Stimulated activated CD8-positive, alpha-beta memory T cell treated with anti-CD3 and anti-CD28 coated beads, Interleukin-2, amount 100 ng/mL, for 48 hours (primary cell): Measurements from ENCODE around the gene PLEKHA5.
"Not testable (repeated sequence)": the region's sequence is repeated elsewhere in the genome, so short reads cannot be mapped to it uniquely, and the experiment has no call there.

Experiments
- DNase-seq, 2 donors: peaks; one replicate each; pipeline ENCODE4 v3.0.0-alpha.2; 2020; ENCODE audit warnings: low read depth in 2 of 2

PLEKHA5 gene

DNA sequence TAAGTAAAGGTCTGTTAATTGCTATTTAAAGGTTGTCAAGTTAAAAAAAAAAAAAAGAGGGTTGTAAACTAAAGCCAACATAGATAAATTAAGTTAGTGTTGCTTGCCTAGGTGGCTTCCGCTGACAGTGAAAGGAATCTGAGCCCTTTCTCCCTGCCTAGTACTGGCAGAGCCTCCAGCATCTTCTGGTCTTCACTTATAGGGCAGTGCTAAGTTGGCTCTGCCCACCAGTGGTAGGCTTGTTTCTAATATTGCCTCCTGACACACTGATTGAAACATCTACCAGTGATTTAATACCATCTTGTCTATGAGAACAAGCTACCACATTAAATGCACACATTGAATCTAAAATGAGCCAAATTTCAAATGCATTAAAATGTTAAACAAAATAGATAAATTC lies 39.7 kb downstream of the PLEKHA5 start:
- no peak for DNase-seq

DNA sequence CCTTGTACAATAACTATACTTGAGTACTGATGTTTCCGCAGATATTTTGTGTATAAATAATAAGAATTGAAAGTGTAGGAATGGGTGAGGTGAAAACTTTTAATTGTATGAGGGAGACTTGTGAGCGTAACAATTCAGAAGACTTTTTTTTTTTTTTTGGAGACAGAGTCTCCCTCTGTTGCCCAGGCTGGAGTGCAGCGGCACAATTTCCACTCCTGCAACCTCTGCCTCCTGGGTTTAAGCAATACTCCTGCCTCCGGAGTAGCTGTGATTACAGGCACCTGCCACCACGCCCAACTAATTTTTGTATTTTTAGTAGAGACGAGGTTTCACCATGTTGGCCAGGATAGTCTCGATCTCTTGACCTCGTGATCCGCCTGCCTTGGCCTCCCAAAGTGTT lies 40.8 kb downstream of the PLEKHA5 start:
- not testable (repeated sequence) for DNase-seq

DNA sequence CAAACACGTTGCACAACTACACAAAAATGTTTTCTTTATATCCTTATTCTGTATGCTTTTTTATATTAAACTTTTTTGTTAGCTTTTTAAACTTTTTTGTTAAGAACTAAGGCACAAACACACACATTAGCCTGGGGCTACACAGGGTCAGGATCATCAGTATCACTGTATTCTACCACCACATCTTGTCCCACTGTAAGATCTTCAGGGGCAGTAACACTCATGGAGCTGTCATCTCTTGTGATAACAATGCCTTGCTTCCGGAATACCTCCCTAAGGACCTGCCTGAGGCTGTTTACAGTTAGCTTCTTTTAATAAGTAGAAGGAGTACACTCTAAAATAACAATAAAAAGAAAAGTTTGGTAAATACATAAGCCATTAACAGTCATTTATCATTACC lies 42.2 kb downstream of the PLEKHA5 start:
- DNase-seq, result no peak

DNA sequence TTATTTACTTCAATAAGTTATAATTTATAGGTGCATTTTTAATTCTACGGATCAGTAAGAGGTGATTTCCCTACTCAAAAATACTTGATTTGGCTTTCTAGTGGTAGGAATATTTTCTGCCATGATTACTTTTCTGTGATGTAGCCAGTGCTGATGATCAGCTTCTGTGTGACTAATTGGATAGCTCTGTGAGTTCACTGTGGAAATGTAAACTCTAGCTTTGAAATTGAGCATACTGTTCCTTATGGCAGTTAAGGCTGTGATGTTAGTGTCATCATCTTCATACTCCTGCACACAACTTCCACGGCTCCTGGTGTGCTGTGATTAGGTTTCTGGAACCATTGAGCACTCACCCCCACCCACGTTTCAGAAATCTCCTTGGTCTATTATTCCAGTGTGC lies 48.2 kb downstream of the PLEKHA5 start:
- no peak for DNase-seq

DNA sequence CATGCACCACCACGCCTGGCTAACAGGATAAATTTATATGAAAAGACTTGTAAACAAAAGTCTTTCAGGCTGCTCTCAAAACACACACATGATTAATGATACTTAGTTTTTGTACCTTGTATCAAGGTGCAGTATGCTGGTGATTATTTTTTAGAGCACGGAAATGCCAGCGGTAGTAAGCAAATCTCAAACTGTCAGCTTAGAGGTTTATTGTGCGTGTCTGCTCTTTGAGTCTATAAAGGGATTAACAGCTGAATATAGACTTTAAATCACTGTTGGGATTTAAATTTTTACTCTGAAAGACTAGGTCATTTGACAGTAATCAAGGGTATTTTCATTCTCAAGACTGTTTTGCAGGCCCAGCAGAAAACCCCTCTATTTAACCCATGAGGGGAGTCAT lies 50.5 kb downstream of the PLEKHA5 start:
- DNase-seq, result no peak

DNA sequence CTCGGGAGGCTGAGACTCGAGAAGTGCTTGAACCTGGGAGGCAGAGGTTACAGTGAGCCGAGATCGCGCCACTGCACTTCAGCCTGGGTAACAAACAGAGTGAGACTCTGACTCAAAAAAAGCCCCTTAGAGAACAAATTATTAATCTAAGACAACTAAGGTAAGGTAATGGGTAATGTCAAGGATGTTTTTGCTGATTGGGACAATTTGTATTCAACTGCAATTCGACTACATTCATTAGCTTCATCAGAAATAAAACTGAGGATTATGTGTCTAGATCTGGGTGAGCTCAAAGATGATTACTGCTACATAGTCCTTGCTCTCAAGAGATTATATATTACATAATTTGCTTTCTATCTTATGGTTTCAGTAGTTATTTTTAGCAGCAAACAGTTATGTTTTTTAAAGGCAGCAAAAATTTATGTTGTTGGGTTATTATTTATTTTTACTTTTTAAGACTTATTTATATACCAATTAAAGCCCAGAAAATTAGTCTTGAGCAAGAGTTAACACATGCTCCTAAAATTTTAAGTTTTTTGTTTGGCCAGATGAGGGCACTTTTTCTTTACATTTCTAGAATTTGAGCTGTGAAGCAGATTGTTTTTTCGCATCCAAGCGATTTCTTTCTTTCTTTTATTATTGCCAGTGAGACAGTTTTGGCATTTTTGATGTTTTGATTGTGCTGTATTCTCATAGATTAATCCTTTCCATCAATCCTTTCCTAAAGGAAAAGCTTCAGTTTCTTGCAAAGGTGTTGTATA lies 52.3 kb downstream of the PLEKHA5 start:
- DNase-seq, result no peak

DNA sequence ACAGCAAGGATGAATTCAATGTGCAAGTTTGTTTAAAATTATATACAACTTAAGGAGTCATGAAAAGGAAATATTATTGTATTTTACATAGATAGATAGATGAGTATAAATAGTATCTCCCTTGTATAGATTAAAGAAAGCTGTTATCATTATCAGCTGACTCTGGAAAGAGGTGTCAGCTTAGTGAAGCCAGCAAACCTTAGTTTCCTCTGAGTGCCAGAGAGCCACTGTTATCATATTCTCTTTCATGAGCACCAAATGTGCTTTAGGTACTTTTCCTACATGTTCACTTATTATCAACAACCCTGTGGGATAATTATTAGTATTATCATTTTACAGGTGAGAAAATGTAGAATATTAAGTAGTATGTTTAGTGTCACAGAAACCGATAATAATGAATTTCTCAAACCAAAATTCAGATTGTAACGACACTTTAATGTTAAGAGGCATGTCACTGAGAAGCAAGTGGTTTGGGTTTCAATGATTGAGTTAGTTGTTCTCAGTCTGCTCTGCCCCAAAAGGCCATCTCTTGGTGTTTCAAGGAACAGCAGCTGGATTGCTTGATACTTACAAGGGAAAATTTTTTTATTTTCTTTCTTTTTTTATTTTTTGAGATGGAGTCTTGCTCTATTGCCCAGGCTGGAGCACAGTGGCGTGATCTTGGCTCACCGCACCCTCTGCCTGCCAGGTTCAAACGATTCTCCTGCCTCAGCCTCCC lies 53.7 kb downstream of the PLEKHA5 start:
- no peak for DNase-seq

DNA sequence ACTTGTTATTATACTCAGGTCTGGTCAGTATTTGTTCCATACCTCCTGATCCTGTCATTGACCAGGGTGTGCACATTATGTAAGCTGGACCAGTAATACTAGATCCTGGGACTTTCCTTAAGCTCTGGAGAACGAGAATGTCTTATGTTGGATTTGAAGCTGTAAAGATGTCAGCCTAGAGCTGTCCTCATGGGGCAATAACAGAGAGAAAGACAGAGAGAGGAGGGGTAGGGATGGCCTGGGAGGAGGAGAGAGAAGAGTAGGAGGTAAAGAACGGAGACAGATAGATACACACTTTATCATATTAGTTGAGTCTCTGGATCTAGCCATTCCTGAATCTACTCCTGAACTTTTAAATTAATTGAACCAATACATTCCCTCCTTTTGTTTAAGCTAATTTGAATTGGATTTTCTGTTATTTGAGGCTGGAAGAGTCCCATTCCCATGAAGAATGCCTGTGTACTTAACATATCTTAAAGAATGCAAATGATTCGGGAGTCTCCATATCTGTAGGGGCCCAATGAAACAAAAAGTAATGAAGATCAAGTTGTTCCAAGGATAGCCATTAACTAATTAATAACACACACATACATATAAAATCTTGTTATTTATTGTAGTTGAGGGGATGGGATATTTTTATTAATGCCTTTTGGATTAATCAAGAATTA lies 55.9 kb downstream of the PLEKHA5 start:
- DNase-seq, result no peak

DNA sequence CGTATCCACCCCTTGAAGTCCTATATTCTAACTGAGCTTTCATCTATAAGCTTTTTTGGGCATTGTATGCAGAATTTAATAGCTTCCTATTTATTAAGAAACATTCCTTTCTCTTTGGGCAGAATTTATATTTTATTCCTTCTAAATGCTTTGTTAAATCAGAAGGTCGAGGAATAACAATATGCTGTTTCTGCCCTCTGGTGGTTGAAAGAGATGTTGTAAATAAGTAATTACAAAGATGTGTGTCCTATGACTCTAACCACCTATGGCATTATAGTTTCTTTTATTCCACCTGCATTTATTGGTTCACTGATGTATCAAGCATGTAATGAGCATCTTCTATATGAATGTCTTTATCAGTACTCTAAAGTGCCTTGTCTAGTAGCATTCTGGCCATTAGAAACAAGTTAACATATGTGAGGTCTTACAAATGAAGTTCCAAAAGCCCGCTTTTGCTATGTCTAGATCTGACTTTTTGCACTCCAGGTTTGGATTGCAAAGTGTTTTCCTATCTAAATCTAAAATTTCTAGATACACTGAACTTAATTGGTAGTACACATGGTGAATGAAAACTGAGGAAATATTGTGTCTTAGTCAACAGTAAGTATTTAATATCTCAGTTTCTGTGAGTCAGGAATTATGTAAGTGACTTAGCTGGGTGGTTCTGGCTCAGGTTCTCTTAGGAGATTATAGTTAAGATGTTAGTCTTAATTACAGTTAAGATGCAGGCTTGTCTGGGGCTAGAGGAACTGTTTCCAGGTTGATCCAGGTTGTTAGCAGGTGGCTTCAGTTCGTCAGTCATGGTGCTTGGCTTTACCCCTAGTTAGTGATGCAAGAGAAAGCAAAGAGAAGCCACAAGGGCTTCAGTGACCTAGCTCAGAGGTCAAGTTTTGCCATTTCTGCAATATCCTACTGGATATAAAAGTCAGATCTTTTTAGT lies 57.5 kb downstream of the PLEKHA5 start:
- DNase-seq, result no peak

DNA sequence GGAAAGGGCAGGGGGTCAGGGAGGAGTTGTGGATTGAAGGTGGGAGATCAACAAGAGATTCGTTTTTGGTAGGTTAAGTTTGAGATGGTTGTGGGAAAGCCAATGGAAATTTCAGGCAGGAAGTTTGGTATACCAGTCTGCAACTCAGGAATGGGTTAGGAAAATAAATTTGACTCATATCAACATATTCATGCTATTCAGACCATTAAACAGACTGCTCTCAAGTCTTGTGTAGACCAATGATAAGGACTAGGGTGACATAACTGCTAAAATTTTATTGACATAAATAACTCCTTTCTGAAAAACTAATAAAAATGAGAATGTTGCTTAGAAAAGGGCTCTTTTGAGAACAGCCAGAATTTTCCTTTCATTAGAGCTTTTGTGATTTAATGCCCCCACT lies 60.0 kb downstream of the PLEKHA5 start:
- DNase-seq, result no peak

DNA sequence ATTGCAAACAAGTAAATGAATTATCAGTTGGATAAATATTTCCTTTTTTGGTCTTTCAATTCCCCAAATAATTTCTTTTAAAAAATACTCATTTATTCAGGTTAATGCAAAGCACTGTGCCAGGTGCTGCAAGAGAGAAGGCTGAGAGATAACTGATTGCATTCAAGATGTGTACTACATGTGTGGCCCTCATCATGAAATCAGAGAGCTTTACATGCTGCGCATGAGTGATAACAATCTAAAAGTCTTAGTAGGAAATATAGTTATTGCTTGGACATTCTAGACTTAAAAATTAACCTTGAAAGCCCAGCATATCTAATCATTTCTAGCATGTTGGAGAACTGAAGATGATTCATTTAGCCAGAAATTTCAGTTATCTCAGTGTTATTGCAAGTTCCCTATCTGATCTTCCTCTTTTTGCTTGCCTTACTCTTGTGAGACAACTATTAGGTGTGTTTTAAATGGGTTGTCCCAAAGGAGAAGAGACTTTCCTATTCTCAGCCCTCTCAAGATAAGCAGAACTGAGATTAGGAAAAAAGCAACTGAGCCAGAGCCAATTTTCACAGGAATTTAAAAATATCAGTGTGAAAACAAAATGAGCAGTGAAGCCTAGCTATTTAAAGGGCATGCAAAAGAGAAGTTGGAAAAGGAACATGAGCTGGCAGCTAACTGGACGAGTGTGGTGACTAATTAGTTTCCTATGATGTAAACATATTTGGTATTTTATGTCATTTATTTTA lies 60.9 kb downstream of the PLEKHA5 start:
- no peak for DNase-seq

DNA sequence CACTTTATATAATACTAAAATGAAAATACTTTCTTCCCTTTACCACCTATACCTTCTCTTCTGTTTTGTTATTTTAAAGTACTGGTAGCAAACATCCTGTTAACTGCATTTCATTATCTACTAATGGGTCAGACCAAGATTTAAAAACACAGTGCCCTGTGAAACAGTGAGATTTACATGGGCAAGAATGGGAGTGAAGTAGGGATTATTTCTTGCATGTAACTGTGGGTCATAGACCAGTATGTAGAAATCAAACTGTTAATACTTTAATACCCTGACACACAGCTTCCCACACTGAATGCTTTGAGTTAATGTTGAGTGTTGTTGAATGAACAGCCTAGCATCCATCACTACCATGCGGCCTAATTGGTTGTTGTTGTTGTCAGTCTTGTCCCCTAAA lies 61.6 kb downstream of the PLEKHA5 start:
- no peak for DNase-seq

DNA sequence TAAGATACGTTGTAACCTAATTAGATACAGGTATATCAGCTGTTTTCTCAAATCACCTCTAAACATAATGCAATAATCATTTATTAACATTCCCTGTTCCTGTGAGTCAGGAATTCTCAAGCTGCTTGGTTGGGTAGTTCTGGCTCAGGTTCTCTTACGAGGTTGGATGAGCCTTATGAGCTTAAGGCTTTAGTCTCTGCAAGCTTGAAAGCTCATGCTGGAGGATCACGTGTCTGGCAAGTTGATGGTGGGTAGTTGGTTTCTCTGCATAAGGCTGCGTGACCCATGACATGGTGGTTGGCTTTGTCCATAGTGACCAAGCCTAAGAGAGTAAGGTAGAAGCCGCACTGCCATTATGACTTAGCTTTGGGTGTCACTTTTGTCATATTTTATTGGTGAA lies 62.0 kb downstream of the PLEKHA5 start:
- no peak for DNase-seq

DNA sequence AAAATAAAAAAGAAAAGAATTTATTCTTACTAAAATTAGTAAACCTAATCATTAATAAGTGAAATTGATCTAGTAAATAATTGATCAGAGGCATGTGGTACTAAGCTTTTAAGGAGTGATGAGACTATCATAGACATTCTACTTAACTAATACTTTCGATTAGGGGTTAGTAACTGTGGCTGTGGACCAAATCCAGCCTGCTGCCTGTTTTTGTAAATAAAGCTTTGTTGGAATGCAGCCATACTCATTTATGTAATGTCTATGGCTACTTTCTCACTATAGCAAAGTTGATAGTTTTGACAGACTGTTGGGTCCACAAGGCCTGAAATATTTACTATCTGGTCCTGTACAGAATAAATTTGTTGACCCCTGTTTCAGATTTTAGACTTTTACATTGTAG lies 63.2 kb downstream of the PLEKHA5 start:
- no peak for DNase-seq

DNA sequence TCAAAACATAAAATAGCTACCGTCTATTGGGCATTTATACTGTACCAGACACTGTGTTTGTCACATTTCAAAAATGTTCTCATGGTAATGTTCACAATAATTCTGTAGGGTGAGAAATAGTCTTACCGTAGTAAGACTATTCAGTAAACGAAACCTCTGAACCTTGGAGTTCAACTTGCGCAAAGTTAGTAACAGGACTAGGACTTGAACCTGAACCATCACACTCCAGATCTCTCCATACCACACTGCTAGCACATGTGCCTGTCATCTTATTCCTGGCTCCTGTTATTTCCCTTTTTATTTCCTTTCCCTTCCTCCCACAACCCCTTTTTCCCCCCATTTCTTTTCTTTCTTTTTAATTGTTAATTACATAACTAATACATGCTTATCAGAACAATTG lies 65.4 kb downstream of the PLEKHA5 start:
- no peak for DNase-seq

DNA sequence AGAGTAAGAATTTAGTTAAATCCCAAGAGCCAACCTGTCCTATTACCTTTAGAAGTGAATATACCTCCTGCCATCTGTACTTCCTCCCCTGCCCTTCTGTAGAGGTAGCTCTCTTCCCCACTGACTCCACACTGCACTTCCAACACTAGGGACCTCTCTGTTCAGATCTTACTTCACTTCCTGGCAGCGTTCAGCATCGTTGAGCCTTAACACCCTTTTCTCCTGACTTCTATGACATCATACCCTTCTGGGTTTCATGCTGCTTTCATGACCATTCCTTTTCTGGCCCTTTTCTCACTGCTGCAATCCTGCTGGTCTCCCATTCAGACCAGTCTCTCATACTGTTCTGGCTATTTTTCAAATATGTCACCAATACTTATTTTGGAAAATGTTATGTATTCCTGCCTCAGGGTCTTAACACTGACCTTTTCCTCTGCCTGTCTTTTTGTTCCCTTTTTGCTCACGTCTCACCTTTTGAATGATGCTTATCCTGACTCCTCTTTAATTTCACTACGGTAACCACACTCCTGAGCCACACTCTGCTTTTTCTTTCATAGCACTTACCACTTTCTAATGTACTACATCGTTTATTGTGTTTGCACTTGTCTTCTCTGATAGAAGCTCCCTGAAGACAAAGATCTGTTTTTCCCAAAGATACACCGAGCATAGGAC lies 67.6 kb downstream of the PLEKHA5 start:
- no peak for DNase-seq

DNA sequence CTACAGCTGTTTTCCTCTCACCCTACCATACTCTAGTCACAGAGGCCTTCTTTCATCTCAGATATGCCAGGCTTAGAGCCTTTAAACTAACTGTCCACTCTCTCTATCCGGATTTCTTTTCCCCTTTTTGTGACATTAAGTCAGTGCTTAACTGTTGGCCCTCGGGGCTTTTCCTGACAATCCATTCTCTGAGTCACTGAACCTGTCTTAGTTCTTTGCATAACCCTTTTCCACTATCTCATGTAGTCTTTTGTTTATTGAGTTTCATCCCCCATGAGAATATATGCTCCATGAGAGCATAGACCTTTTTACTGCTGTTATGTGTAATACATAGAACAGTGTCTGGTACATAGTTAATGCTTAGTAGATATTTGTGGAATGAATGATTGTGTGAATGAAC lies 68.7 kb downstream of the PLEKHA5 start:
- no peak for DNase-seq

DNA sequence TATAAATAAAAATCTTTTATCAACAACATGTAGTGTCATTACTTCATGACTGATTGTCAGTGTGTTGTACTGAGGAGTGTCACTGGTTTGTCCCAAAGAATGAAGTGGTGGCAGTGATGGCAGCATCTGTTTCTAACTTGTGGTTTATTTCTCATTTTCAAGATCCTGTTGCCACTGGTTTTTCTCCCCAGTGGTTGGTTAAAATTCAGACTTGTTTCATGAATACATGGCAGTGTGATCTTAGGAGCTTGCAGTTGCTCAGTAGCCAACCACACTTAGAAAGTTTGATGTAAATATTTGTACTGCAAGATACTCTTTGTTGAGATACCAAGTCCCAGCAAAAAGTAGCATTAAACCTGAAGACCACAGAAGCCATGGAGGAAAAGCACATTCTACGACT lies 69.8 kb downstream of the PLEKHA5 start:
- no peak for DNase-seq

DNA sequence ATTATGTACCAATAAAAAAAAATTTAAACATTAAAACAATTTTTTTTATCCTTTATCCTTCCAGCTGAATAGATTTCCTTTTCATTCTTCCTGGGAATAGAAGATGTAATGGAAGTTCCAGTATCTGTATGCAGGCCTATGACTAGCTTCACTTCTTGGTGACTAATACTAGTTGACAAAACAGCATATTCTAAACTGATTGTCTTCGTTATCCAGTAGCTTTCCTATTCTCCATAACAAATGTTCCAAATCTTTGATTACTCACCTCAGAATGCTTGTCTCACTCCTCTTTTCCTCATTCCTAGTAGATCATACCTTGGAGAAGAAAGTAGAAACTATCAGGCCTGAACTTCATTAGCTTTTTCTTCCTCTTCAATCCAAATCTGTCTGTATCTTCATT lies 70.7 kb downstream of the PLEKHA5 start:
- DNase-seq, result no peak

DNA sequence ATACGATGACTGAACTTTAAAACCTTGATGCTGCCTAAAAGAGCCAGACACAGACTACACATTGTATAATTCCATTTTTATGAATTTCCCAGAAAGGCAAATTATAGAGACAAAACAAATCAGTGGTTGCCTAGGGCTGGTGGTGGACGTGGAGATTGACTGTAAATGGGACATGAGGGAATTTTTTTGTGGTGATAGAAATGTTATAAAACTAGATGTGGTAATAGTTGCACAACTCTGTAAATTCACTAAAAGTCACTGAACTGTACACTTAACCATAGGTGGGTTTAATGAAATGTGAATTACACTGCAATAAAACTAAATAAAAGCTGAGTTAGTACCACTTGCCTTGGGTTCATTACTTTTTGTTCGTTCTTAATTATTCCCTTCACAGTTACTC lies 72.1 kb downstream of the PLEKHA5 start:
- DNase-seq, result no peak

DNA sequence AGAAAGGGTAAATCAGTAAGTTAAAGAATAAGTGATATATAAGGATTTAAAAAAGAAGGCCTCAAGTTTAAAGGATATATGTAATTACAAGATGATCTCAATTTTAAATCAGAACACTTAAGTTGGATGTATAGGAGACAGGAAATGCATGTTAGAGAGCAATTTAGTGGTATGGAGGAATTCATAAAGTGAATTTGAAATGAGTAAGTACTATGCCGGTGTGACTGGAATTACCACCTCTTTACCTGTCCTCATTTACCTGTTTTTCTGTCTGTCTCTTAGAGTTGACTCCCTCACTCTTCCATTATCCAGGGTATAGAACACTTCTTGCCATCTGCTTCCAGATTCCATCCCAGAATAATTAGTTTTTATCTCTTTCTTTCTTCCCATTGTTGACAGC lies 73.5 kb downstream of the PLEKHA5 start:
- DNase-seq, result no peak
